ENCODE measurements around the gene HARS1.
"Not testable (repeated sequence)": the region's sequence is repeated elsewhere in the genome, so short reads cannot be mapped to it uniquely, and the experiment has no call there.

Gene HARS1

GRCh38 chr5:140690941-140691924 lies at the start of gene HARS1, which contains the start of gene HARS2:
Gene HARS1, minus strand, starts transcription at chr5:140691370. Its CDS starts 66 bp downstream, at chr5:140691304.
Gene HARS2, plus strand, starts transcription at chr5:140691455. Its CDS starts 194 bp downstream, at chr5:140691649.
- DNase-seq = peak; percentile 88 to 96

- no peak for DNase-seq
Measured at GRCh38 chr5:140737486-140737885, 46.3 kb upstream of the HARS1 start.

- DNase-seq = peak in 1 of 2 donors; percentile 7
Measured at GRCh38 chr5:140734354-140734753, 43.2 kb upstream of the HARS1 start.

GRCh38 chr5:140733098-140733497 lies 41.9 kb upstream of the HARS1 start:
- no peak for DNase-seq

GRCh38 chr5:140725799-140726471 lies 34.8 kb upstream of the HARS1 start:
- DNase-seq = peak; percentile 54 to 60

GRCh38 chr5:140721395-140721794 lies 30.2 kb upstream of the HARS1 start:
- not testable (repeated sequence) for DNase-seq

- not testable (repeated sequence) for DNase-seq
Measured at GRCh38 chr5:140720738-140721137, 29.6 kb upstream of the HARS1 start.

GRCh38 chr5:140718266-140718592 lies 27.1 kb upstream of the HARS1 start:
- no peak for DNase-seq

GRCh38 chr5:140716238-140716637 lies 25.1 kb upstream of the HARS1 start:
- not testable (repeated sequence) for DNase-seq

- no peak for DNase-seq
Measured at GRCh38 chr5:140713562-140714094, 22.5 kb upstream of the HARS1 start.

- DNase-seq = no peak
Measured at GRCh38 chr5:140711794-140712193, 20.6 kb upstream of the HARS1 start.

- peak; percentile 99 to 100 for DNase-seq
Measured at GRCh38 chr5:140710899-140711552, 19.9 kb upstream of the HARS1 start.

GRCh38 chr5:140708787-140709186 lies 17.6 kb upstream of the HARS1 start:
- DNase-seq = not testable (repeated sequence)

GRCh38 chr5:140707812-140708211 lies 16.6 kb upstream of the HARS1 start:
- DNase-seq = no peak

GRCh38 chr5:140700177-140701144 lies 9.3 kb upstream of the HARS1 start, which contains the start of gene ZMAT2:
Gene ZMAT2, plus strand, starts transcription at chr5:140700447. Its CDS starts 14 bp downstream, at chr5:140700461.
- DNase-seq = peak; percentile 96 to 99

- no peak for DNase-seq
Measured at GRCh38 chr5:140696891-140697492, 5.8 kb upstream of the HARS1 start.

- no peak for DNase-seq
Measured at GRCh38 chr5:140694276-140694675, 3.1 kb upstream of the HARS1 start.

GRCh38 chr5:140690376-140690932 lies 716 bp downstream of the HARS1 start:
- no peak for DNase-seq

- DNase-seq = no peak
Measured at GRCh38 chr5:140678993-140679392, 12.2 kb downstream of the HARS1 start.

GRCh38 chr5:140677947-140678346 lies 13.2 kb downstream of the HARS1 start:
- no peak for DNase-seq

GRCh38 chr5:140674629-140675028 lies 16.5 kb downstream of the HARS1 start:
- no peak for DNase-seq

All from inflammatory macrophage treated with lipopolysaccharide for 1 hour (primary cell).